GM19023 (cell line): ENCODE data around the gene ZNF385B.

Experiments used
- ATAC-seq: cut with Tn5 transposase; IDR thresholded peaks from one replicate; pipeline ENCODE4 v1.9.1; 2021; ENCODE audit warnings: mild to moderate bottlenecking, moderate library complexity; ENCODE audit not compliant: unreplicated experiment

The ZNF385B gene

DNA sequence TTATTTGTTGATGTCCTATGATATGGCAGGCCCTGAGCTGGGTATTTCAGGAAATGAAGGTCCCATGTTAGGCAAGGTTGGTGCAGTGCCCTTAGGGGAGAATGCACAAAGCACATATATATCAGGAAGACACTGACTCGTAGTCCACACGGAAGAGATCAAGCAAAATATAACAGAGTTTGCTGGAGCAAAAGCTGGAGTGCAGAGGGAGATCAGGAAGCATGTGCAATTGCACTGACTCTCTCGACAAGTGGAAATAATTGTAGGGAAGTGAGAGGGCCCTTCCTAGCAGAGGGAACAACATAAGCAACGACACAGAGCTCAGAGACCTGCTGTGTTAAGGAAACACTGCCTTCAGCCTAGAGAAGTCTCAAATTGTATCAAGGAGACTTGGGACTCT is 4.2 kb downstream of the ZNF385B start:
- ATAC-seq: no peak

DNA sequence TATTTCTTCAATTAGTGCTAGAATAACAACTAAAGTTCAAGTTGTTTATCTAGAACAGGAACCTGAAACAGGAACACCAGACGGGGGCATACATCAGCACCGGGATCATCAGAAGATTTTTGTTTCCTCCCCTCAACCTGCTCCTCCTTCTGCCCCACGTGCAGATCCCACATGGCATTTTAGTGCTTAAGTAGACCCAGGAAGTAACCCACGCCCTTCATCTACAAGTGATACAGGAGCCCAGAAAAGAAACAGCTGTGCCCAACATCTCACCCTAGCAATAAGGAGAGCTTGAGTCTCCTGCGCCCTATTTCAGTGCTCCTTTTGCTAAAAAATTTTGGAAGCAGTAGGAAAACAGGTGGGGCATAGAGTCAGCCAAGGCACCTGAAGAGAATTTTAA is 5.2 kb downstream of the ZNF385B start:
- ATAC-seq: no peak

DNA sequence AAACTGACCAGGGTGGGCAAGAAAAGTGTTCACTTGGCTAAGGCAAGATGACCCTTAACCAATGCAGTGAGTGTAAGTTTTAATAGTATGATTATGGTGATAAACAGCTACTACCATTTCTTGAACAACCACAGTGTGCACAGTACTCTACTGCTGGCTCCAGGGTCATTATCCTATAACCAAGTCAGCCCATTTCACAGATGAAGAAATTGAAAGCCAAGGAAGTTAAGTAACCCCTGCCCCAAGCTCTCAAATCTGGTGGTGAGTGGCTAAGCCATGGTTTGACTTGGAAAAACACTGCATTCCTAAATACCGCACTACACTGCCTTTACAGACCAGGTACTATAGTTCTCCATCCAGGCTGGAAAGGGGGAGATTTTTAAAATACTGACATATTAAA is 5.7 kb downstream of the ZNF385B start:
- no peak for ATAC-seq

DNA sequence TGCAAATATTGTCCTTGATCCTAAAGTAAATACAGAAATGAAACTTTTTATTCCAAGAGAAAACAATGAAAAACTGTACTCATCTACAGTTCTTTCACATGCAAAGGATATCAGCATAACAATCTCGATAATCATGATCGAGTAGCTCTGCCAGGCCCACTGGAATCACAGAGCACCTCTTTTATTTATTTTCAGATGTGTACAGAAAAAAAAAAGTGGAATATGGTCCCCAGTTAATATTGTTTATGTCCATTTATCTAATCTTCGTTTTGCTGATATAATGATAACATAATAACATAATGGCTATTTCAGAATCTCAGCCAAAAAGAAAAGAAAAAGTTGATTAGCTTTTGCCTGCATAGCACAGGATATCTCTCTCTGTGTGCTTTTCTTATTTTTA is 6.5 kb downstream of the ZNF385B start:
- no peak for ATAC-seq

DNA sequence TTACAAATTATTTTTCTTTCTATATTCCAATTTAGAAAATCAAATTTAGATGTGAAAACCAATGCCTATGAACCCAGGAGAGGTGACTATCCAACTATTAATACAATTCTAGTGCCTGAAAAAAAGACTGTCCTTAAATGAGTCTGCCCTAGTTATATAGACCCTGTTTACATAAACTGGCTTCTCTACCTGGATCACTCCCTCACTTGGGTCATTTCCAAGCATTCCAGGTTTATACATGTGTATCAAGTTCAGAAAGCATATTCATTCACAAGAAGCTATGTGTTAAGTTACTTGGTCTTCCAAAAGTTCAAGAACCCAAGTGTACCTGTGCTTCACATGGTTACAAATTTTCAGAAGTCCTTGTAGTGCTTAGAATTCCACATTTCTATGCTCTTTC is 8.3 kb downstream of the ZNF385B start:
- no peak for ATAC-seq

DNA sequence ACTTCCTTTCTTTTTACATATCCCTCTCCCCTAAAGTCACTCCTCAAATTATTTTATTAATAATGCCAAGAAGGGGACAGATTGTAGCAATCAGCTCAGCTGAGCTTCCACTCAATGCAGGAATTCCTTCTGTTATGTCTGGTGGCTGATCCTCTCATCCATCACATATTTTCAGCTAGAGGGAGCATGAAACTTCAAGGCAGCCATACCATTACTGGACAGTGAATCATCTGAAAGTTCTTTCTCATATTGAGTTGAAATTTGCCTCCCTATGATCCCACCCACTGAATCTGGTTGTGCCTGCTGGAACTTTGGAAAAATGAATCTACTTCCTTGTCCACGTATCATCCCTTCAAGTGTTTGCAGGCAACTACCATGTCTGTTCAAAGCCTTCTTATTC is 11.2 kb downstream of the ZNF385B start:
- no peak for ATAC-seq

DNA sequence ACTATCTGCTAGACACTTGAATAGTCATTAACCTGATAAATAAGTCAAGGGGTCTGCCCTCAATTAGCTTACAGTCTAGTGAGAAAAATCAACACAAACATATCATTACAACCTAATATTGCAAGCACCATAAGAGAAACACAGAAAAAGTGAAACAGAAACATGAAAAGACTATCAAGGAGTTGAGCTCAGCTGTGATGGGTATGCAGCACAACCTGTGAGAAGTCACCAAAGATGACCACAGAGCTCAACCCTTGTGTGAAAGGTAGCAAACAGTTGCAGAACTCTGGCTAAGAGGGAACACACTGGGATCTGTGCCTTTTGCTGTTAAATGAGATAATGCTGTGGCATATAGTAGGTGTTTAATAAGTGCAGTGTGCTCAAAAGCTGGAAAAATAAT is 11.7 kb downstream of the ZNF385B start:
- ATAC-seq: no peak

DNA sequence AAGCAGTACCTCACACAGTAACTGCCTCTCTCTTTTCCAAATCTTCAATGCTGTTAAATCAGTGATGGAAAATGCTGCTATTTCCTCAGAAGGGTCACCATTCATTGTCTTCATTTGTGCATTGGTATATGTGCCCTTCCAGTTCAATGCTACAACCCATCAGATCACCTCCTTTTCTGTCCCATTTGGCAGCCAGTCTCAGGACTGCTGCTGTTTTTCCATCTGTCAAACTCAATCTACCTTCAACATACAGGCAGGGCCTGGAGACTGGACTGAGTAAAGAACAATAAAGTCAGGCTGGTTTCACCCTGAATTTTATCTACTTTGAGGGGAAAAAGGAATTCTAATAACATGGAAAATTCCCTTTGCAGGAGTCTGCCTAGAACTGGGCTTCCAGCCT is 17.9 kb downstream of the ZNF385B start:
- ATAC-seq: no peak

DNA sequence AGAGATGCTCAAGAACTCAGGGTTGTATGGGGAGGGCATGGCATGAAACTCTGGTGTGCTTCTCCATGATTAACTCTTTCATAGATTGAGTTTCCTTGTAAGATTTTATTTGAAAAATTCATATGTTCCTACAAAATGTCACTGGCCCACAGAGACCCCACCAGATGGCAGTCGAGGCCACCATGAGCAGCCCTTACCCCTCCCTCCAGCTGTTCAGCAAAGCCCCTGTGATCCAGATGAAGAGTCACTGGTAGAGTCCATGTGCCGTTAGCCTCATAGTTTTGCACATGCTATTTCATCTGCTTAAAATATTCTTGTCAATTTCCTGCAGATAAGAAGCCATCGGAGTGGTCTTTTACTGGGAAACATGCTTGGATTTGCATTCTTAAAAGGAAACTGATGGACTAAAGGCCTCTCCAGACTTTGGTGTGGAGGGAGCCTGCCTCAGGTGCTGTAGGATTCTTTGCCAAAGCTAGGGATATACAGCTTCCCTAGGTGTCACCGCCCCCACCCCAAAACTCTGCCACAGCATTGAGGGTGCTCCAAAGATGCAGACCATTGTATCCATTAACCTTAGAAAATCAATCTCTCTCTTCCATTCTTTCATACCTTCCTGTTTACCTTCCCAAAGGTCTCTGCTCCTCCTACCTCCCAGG is 18.8 kb downstream of the ZNF385B start:
- ATAC-seq: no peak

DNA sequence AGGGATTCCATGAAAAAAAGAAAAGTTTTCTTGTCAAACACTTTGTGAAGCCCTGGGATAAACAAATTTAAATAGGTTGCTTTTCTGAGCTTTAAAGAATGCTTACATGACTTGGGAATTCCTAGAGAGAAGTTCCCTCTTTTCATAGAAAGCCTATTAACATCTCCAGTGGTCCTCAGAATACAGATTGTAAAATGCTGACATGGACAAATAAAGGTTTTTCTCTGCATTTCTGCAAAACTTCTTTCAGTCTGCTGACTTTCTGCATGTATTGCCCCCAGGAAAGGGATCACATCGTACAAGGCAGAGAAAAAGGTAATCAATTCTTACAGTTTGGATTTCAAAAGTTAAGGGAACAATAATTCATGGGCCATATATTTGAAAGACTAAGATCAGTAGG is 20.6 kb downstream of the ZNF385B start:
- no peak for ATAC-seq

DNA sequence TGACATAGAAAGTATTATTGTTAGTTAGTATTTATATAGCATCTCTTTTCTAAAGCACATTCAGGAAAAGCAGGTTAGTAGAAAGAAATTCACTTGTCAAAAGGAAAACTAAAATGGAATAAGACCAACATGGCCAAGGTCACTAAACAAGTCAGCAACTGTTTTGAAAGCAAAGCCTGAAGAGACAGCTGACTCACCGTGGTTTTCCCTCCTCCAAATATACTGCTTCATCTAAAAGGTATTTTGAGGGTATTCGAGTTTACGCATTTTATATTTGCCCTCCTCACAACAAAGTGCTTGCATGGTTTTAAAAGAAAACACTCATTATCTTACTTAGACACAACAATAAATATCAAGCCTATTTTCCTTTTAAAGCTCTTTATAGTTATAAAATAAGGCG is 24.0 kb downstream of the ZNF385B start:
- ATAC-seq: no peak

DNA sequence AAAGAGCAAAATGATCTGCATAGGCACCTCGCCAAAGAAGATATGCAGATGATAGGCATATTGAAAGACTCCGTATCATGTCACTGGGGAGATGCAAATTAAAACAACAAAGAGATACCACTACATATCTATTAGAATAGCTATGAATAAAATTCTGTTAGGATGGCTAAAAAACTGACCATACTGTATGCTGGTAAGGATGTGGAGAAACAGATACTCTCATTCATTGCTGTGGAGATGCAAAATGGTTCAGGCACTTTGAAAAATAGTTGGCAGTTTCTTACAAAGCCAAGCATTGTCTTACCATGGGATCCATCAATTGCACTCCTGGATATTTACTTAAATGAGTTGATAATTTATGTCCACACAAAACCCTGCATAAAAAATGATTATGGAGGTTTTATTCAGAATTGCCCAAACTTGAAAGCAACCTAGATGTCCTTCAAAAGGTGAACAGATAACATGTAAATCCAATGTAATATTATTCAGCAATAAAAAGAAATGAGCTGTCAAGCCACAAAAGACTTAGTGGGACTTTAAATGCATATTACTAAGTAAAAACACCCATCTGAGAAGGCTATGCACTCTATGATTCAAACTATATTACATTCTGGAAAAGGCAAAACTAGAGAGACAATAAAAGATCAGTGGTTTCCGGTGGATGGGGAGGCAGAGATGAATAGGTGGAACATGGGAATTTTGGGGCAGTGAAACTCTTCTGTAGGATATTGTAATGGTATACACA is 31.2 kb downstream of the ZNF385B start:
- ATAC-seq: no peak

DNA sequence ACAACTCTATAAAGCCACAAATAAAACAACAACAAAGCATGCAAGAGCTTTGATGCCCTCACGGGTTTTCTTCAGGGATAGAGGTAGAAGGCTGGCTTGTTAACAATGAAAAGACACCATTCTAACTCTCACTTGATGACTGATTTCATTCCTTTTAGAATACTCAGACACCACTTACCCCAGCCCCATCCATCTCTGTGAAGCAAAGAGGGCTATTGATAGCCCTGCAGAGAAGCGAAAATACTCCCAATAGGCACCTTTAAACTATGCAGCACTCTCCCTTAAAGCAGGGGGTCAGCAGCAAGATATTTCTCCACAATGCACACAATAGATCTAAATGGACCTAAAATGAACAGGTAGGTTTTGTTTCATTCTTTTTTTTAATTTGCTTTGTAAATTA is 35.1 kb downstream of the ZNF385B start:
- no peak for ATAC-seq

DNA sequence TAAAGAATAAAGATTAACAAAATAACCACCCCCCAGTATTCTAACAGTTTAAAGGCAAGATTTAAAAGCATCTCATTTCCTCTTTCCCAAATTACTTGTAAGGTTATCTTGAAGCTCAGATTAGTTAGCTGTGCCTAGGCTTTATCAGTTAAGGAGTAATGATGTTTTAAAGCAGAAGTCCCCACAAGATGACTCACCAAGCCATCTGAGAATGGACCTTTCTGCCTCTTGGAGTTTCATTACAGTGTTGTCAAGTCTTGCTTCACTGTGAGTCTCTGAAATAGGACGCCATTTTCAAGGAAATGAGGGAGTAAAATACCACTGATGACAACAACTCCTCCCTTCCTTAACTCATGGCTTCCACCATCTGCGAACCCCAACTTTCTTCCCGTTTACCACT is 35.9 kb downstream of the ZNF385B start:
- no peak for ATAC-seq

DNA sequence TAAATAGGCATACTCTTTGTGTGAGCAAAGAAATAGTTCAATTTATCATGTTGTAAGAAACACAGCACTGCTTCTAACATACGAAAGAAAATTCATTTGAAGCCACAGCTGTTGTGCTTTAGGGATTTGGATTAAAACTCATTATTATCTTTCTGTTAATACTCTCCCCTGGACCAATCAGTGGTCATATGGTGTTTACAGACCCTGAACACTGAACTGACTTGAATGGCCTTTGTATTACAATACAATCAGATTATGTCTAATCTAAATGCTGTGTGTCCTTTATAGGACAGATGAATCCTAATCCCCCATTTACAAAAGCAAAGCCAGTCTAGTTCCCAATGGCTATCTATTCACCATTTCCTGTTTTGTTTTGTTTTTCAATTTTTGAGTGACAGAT is 36.5 kb downstream of the ZNF385B start:
- no peak for ATAC-seq

DNA sequence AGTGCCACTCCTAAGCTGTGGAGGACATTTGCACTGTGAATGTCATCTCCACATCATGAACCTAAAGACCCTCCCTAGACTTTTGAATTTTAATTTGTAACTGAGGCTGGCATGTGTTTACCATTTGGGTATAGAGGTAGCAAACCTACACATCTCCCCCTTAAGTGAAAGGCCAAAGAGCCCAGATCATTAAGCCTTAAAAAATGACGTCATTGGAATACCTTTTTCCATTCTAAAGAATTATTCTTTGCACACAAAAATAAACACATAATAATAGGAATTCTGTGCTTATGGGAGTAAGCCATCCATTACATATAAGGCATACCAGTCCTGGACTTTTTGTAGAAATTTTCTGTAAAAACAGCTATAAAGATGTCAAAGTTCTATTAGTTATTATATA is 38.9 kb downstream of the ZNF385B start:
- no peak for ATAC-seq

DNA sequence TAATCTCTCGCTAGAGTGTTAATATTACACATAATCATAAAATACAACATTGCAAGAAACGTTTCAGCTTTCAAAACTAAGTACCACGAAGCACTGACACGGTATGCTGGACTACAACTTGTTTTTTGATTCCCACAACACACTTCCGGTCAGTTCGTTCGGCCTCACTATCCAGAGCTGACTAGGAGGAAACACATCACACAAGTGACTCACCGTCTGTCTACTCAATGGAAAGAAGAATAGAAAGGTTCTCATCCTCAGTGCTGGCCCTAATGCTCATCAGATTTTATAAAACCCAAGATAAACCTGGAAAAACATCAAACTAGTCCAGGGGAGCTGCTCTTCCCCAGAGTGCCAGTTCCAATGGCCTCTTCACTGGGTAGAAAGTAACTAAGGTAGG is 42.9 kb downstream of the ZNF385B start:
- no peak for ATAC-seq

DNA sequence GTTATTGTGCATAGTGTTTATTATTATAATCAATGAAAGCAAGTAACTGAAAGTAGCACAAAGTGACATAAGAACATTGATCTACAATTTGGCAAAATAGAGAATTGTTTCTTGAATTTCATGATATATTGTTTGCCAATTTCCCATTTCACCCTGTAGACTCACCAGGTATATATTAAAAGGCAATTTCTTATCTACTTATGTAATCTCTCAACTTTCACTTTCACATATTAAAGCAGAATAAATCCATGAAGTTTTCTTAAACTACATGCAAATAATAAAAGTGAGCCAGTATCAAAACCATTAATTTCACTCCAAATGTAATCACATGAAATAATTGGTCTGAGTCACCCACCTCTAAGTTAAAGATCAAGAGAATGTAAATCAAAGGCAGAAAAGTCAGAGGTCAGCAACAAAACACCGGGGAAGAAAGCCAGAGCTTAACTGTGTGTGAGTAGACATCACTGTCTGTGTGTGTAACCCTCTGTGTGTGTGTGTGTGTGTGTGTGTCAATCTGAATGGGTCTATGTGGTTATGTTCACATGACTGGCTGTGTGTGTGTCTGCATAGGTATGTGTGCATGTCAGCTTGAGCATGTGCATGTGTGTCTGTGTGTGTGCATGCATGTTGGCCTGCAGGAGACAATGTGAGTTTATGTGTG is 44.1 kb downstream of the ZNF385B start:
- no peak for ATAC-seq

DNA sequence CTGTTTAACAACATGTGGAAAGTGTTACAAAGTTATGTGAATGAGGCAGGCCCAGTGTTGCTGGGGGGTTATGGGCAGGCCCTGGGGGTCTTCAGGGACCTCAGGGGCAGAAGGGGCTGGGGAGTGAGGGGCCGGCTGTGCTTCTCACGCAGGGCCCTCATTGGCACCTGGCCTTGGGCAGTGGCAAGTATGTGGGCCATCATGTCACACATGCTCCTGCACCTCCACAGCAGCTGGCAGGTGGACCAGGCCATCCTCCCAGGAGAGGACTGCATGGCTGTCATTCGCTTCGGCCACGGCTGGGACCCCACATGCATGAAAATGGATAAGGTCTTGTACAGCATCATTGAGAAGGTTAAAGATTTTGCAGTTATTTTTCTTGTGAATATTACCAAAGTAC is 47.4 kb downstream of the ZNF385B start:
- ATAC-seq: no peak

DNA sequence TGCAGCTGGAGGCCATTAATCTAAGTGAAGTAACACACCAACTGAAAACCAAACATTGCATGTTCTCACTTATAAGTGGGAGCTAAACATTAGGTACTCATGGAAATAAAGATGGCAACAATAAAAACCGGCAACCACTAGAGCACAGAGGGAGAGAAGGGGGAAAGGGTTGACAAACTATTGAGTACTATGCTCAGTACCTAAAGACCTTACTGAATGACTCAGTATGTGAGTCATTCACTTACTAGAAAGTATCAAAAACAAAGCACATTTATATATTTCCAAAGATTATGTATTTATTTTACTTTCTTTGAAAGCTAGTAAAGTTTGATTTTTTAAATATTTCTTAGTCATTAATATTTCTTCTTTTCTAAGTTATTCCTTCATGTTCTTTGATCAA is 48.9 kb downstream of the ZNF385B start:
- ATAC-seq: no peak

DNA sequence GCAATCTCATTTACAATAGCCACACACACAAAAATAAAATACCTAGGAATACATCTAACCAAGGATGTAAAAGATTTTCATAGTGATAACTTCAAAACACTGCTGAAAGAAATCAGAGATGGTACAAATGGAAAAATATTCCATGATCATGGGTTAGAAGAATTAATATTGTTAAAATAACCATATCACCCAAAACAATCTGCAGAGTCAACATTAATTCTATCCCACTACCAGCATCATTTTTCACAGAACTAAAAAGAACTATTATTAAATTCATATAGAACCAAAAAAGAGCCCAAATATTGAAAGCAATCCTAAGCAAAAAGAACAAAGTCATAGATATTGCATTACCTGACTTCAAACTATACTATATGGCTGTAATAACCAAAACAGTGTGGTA is 50.4 kb downstream of the ZNF385B start:
- ATAC-seq: no peak

DNA sequence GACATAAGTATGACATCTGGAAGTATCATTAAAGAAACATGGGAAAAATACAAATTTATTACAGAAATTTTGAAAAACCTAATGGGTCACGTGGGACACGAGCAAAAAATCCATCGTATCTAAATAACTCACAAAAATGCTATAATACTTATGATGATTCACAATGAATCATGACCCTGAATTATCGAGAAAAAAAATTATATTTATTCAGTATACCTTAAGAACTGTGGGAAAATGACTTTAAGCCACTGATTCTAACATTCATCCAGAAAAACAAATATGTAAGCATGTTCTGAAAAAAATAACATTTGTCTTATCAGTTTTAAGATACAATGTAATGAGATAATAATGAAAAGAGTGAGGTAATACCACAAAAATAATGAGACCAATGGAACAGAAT is 51.8 kb downstream of the ZNF385B start:
- no peak for ATAC-seq
